Measurements from ENCODE around the gene ZNF287.

The ZNF287 gene

DNA sequence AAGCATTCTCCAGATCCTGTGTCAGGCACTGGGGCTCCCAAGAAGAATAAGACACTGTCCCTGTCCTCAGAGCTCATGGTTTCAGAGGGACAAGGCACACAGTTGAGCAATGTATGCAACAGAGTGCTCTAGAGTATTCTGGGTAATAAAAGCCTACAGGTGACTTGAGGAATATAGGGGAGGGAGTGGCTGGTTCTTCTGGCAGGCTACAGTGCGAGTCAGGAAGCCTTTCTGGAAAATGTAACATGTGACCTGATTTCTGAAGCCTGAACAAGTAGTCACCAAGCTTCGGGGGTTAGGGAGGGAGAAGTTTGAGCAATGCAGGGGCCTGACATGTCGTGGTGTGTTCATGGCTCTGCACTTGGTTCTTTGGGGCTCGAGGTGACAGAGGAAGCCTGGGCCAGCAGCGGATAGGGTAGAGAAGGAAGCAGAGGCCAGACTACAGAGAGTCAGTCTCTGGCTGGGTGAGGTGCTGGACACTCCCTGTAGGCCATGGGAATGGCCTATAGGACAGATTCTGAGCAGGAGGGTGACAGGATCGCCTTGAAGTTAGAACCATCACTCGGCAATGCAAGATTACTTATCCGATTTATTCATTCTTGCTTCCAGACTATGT lies 61.0 kb downstream of the ZNF287 start:
- H3K9me2 ChIP-seq (replicated peaks; ENCODE audit: control insufficient read depth, low read length): no peaks in the 10 kb centered on the region
- TF ChIP-seq, protein P1, sequence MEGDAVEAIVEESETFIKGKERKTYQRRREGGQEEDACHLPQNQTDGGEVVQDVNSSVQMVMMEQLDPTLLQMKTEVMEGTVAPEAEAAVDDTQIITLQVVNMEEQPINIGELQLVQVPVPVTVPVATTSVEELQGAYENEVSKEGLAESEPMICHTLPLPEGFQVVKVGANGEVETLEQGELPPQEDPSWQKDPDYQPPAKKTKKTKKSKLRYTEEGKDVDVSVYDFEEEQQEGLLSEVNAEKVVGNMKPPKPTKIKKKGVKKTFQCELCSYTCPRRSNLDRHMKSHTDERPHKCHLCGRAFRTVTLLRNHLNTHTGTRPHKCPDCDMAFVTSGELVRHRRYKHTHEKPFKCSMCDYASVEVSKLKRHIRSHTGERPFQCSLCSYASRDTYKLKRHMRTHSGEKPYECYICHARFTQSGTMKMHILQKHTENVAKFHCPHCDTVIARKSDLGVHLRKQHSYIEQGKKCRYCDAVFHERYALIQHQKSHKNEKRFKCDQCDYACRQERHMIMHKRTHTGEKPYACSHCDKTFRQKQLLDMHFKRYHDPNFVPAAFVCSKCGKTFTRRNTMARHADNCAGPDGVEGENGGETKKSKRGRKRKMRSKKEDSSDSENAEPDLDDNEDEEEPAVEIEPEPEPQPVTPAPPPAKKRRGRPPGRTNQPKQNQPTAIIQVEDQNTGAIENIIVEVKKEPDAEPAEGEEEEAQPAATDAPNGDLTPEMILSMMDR (IDR thresholded peaks at IDR 0.05; ENCODE audit: low read depth, low read length, poor library complexity, severe bottlenecking): no peak
- TF ChIP-seq EZH2phosphoT487 (IDR thresholded peaks at IDR 0.05; ENCODE audit: borderline replicate concordance, low read length): no peak

DNA sequence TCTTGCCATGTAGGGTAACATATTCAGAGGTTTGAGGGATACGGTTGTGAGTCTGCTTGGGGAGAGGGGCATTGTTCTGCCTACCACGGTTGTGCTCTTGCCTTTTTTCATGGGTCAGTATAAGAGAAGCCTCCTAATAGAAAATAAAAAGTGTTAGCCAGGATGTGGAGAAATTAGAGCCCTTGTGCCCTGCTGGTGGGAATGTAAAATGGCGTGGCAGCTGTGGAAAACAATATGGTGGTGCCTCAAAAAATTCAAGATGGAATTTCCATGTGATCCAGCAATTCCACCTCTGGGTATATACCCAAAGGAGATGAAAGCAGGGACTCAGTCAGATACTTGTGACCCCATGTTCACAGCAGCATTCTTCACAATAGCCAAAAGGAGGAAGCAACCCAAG lies 62.8 kb downstream of the ZNF287 start:
- Histone ChIP-seq H4K20me1 (ENCODE audit: control insufficient read depth, insufficient read depth, low read depth, low read length) (no peaks in the 10 kb centered on the region), H3K27ac (ENCODE audit: low read depth, low read length) (no peak overlapping the region), H3F3A (ENCODE audit: control insufficient read depth, insufficient read depth) (no peaks in the 10 kb centered on the region), H3K27me3 (ENCODE audit: control insufficient read depth, low read length) (no peaks in the 10 kb centered on the region), H3K36me3 (ENCODE audit: control insufficient read depth, low read length) (no peaks in the 10 kb centered on the region), H3K4me1 (ENCODE audit: control insufficient read depth, low read length) (no peaks in the 10 kb centered on the region), H3K4me2 (ENCODE audit: low read length) (no peak overlapping the region), H3K9me2 (replicated peaks; ENCODE audit: control insufficient read depth, low read length) (no peaks in the 10 kb centered on the region), H3K79me2 (ENCODE audit: control insufficient read depth, low read length) (no peaks in the 10 kb centered on the region), H3K4me3 (ENCODE audit: low read length) (no peak overlapping the region), H3K9me3 (ENCODE audit: control insufficient read depth, insufficient read depth, low read length) (no peaks in the 10 kb centered on the region)
- no peak for TF ChIP-seq EZH2phosphoT487 (IDR thresholded peaks at IDR 0.05; ENCODE audit: borderline replicate concordance, low read length)
- TF ChIP-seq, protein P1 (IDR thresholded peaks at IDR 0.05; ENCODE audit: low read depth, low read length, poor library complexity, severe bottlenecking): no peak

More for the DNA sequence above, 61.0 kb downstream of the ZNF287 start:
- H3K36me3 ChIP-seq (ENCODE audit: control insufficient read depth, low read length): no peaks in the 10 kb centered on the region
- no peak overlapping the region for H3K4me3 ChIP-seq (ENCODE audit: low read length)
- H3K27ac ChIP-seq (ENCODE audit: low read depth, low read length): no peak overlapping the region
- H3K4me1 ChIP-seq (ENCODE audit: control insufficient read depth, low read length): no peaks in the 10 kb centered on the region
- H3F3A ChIP-seq (ENCODE audit: control insufficient read depth, insufficient read depth): no peaks in the 10 kb centered on the region
- no peaks in the 10 kb centered on the region for H4K20me1 ChIP-seq (ENCODE audit: control insufficient read depth, insufficient read depth, low read depth, low read length)
- no peak overlapping the region for H3K4me2 ChIP-seq (ENCODE audit: low read length)
- no peaks in the 10 kb centered on the region; the same call in 1 of the 2 replicates for H3K27me3 ChIP-seq (ENCODE audit: control insufficient read depth, low read length)
- no peaks in the 10 kb centered on the region for H3K9me3 ChIP-seq (ENCODE audit: control insufficient read depth, insufficient read depth, low read length)
- H3K79me2 ChIP-seq (ENCODE audit: control insufficient read depth, low read length): no peaks in the 10 kb centered on the region

DNA sequence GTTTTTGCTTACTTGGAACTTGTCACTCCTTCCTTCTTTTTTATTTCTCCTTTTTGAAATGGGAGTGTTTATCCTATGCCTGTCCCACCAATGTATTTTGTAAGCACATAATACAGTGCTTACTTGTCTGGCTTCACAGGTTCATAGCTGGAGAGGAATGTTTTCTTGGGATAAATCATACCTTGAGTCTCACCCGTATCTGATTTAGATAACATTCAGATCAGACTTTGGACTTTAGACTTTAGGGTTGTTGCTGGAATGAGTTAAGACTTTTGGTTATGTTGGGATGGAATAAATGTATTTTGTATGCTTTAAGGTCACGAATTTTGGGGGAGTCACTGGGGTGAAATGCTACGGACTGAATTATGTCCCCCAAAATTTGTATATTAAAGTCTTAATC lies 64.0 kb downstream of the ZNF287 start:
- no peaks in the 10 kb centered on the region for H4K20me1 ChIP-seq (ENCODE audit: control insufficient read depth, insufficient read depth, low read depth, low read length)
- no peak overlapping the region for H3K4me2 ChIP-seq (ENCODE audit: low read length)
- H3K27ac ChIP-seq (ENCODE audit: low read depth, low read length): no peak overlapping the region
- H3K36me3 ChIP-seq (ENCODE audit: control insufficient read depth, low read length): no peaks in the 10 kb centered on the region
- H3K4me3 ChIP-seq (ENCODE audit: low read length): no peak overlapping the region
- TF ChIP-seq EZH2phosphoT487 (IDR thresholded peaks at IDR 0.05; ENCODE audit: borderline replicate concordance, low read length): no peak
- TF ChIP-seq, protein P1 (IDR thresholded peaks at IDR 0.05; ENCODE audit: low read depth, low read length, poor library complexity, severe bottlenecking): no peak
- no peaks in the 10 kb centered on the region for H3K4me1 ChIP-seq (ENCODE audit: control insufficient read depth, low read length)
- H3K79me2 ChIP-seq (ENCODE audit: control insufficient read depth, low read length): no peaks in the 10 kb centered on the region
- H3F3A ChIP-seq (ENCODE audit: control insufficient read depth, insufficient read depth): no peaks in the 10 kb centered on the region
- no peaks in the 10 kb centered on the region for H3K27me3 ChIP-seq (ENCODE audit: control insufficient read depth, low read length)
- H3K9me3 ChIP-seq (ENCODE audit: control insufficient read depth, insufficient read depth, low read length): no peaks in the 10 kb centered on the region
- H3K9me2 ChIP-seq (replicated peaks; ENCODE audit: control insufficient read depth, low read length): no peaks in the 10 kb centered on the region

All from DOHH2 (cell line).